GM19372 (cell line): Measurements from ENCODE around the gene HOXC11.

ENCODE experiments used
- ATAC-seq: cut with Tn5 transposase; IDR thresholded peaks from one replicate; pipeline ENCODE4 v1.9.1; 2021; ENCODE audit warnings: mild to moderate bottlenecking, low read depth, moderate library complexity; ENCODE audit not compliant: unreplicated experiment

Gene HOXC11

GRCh38 chr12:53995378-53996239 is 22.7 kb downstream of the HOXC11 start:
- ATAC-seq = no peak

- no peak for ATAC-seq
These were observed 23.6 kb downstream of the HOXC11 start for GRCh38 chr12:53996240-53997203.

GRCh38 chr12:53997204-53998109 is 24.5 kb downstream of the HOXC11 start:
- no peak for ATAC-seq

GRCh38 chr12:53998110-53998899 is 25.4 kb downstream of the HOXC11 start:
- ATAC-seq = no peak

- no peak for ATAC-seq
These were observed 25.9 kb downstream of the HOXC11 start for GRCh38 chr12:53998900-53999236.

GRCh38 chr12:53999559-54000115 is 26.7 kb downstream of the HOXC11 start:
- ATAC-seq = no peak

- no peak for ATAC-seq
These were observed 27.5 kb downstream of the HOXC11 start, which contains the start of gene HOXC9 for GRCh38 chr12:54000116-54001114. Gene HOXC9, plus strand, starts transcription at chr12:54000161. Its CDS starts 28 bp downstream, at chr12:54000189.

GRCh38 chr12:54001283-54002187 is 28.6 kb downstream of the HOXC11 start:
- ATAC-seq = no peak

GRCh38 chr12:54002278-54002914 is 29.5 kb downstream of the HOXC11 start:
- ATAC-seq = no peak

- no peak for ATAC-seq
These were observed 30.0 kb downstream of the HOXC11 start for GRCh38 chr12:54002915-54003389.

GRCh38 chr12:54003625-54004024 is 30.7 kb downstream of the HOXC11 start:
- ATAC-seq = no peak

GRCh38 chr12:54004063-54004840 is 31.3 kb downstream of the HOXC11 start:
- ATAC-seq = no peak

- ATAC-seq = no peak
These were observed 32.1 kb downstream of the HOXC11 start for GRCh38 chr12:54004841-54005530.

- no peak for ATAC-seq
These were observed 32.6 kb downstream of the HOXC11 start for GRCh38 chr12:54005531-54005852.
